T-helper 22 cell (primary cell): ENCODE measurements around the gene QSOX2.

Source experiments
- DNase-seq: peaks from one replicate; pipeline ENCODE4 v3.0.0-alpha.2; 2020; ENCODE audit warnings: low read depth

The QSOX2 gene

DNA sequence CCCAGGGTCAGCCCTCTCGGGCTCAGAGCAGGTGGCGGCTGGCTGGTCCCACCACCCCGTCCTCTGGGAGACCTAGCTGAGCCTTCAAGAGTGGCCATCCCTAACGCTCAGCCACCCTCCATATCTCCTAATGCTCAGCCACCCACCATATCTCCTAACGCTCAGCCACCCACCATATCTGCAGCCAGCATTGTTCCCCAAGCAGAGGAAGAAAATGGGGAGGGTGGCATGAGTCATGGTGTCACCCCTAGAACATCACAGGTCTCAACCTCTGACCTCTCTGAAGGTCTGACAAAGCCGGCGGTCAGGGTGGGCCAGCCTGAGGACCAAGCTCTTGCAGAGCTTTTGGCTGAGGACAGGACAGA lies 55.4 kb downstream of the QSOX2 start:
- DNase-seq, result no peak

GRCh38 chr9:136189394-136190236 lies 56.0 kb downstream of the QSOX2 start:
- DNase-seq, result no peak

DNA sequence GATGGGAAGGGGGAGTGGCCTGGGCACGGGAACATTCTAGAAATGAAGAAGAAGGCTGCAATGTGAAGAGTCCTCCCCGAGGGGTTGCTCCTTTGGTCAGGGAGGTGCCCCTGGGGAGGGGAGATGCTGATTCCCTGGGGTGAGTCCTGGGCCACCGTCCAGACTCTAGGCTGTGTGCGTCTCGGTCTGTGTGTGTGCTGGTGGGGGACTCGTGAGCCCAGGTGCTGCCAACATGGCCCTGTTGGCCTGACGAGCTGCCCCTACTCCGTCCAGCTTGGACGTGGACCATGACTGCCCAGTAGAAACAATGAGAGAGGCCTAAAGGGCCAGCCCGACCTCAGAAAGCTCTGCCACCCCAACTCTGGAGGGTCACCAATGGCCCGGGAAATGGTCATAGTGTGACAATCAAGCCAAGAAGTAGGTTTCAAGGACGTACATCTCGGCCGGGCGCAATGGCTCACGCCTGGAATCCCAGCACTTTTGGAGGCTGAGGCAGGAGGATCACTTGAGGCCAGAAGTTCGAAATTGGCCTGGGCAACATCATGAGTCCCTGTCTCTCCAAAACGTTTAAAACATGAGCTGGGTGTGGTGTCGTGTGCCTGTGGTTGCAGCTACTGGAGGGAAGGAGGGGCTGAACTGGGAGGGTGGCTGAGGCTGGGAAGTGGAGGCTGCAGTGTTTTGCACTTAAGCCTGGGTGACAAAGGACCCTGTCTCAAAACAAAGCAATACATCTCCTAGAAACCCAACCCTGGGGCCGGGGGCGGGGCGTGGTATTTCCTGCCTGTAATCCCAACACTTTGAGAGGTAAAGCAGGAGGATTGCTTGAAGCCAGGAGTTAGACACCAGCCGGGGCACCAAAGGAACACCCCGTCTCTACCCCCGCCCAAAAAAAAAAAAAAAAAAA lies 57.7 kb downstream of the QSOX2 start:
- no peak for DNase-seq

DNA sequence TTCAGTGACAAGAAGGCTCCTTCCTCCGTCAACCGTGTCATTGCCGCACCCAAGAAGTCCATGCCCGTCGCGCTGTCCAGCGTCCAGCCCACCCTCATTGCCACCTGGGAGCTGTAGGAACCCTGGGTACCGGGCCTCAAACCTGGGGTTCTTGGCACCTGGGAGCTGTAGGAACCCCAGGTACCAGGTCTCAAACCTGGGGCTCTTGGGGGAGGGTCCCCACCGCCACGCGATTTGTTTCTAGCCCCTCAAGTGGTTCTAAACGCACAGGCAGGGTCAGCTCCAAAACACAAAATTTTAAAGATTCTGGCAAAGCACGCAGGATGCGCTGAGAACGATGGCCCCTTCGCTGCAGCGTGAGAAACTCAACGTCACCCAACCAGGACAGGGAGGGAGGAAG lies 58.4 kb downstream of the QSOX2 start:
- no peak for DNase-seq

- no peak for DNase-seq
These were observed 59.2 kb downstream of the QSOX2 start for GRCh38 chr9:136186386-136186785.

DNA sequence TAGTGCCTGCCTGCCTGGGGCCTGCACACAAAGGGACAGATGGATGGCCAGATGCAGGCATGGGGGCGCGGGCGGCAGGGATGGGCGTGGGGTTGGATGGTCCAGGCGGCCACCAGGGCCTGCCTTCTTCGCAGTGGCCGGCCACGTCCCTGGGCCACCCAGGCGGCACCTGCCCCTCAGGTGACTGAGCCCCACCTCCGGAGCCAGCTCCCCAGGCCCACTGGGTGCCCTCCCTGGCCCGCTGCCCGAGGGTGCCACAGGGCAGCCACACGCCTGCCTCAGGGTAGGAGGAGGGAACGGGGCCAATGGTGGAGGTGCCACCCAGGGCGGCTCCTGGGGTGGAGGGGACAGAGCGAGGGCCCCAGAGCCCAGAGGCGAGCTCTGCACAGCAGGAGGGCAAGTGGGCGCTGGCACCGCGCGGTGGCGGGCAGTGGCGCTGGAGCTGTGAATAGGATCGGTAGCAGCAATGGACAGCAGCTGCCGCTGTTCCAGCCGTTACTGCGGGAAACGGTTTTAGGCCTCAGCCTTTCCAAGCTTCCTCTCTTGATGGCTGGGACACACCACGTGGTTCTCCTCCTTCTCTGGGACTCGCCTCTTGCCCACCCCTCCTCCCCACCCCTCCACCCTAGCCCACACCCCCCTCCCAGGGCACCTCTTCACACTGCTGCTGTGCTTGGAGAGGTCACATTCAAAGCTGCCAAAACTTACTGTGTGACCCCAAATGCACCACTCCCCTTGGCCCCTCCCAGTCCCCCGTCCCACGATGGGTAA lies 59.8 kb downstream of the QSOX2 start:
- DNase-seq, result no peak

DNA sequence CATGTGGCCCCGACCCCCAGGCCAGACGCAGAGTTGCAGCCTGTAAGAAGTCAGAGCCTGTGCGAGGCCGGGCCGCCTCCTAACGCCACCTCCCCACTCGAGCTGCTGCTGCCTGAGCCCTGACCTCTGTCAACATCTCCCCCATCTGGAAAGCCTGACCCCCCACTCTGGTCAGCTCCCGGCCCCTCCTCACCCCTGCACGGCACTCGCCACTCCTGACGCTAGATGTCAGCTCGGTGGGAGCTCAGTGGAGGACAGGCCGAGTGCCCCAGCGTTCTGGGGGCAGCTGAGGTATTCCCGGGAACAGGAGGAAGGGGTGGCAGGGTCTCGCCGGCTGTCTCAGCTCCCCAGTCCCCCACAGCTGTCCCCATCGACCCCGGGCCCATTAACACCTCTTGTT lies 60.5 kb downstream of the QSOX2 start:
- DNase-seq, result no peak

DNA sequence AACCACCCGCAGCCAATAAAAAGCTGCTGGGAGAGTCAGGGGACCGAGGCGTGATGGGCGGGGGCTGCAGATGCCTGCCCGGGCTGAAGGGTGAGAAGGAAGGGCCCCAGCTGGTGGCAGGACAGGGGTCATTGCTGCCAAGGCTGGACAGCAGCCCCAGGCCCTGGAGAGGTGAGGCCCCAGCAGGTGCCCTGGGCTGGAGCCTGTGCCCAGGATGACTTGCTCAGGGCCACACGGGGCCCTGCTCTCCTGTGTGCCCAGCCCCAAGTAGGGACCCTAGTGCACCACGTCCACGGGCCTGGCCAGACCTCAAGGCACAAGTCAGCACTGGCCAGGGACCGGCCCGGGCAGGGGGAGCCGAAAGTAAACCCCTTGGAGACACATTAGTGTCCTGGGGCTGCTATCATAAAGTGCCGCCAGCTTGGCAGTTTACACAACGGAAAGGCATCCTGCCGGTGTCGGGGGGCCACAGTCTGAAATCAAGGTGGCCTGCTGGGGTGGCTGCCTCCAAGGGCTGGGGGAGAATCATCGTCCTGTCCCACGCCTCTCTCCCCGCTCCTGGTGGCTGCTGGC lies 62.7 kb downstream of the QSOX2 start:
- DNase-seq, result no peak

GRCh38 chr9:136182420-136182787 lies 63.2 kb downstream of the QSOX2 start:
- no peak for DNase-seq

GRCh38 chr9:136181784-136182419 lies 63.7 kb downstream of the QSOX2 start:
- no peak for DNase-seq

DNA sequence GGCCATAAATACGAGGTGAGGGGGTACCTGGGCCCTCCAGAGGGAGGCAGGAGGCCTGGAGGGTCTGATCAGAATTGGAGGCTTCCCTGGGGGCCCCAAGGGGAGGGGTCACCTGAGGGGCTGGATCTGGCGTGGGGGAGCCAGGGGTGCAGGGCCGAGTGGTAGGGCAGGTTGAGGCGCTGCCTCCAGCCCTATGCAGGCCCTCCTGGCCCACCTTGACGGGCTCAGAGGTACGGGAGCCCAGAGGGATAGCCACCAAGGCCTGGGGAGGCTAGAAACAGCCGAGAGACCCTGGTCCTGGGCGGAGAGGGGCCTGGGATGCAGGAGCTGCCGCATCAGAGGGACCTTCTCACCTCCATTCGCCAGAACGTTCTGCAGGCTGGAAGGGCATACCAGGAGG lies 65.0 kb downstream of the QSOX2 start:
- DNase-seq, result no peak

- DNase-seq, result no peak
These were observed 65.9 kb downstream of the QSOX2 start for GRCh38 chr9:136179761-136180160.

DNA sequence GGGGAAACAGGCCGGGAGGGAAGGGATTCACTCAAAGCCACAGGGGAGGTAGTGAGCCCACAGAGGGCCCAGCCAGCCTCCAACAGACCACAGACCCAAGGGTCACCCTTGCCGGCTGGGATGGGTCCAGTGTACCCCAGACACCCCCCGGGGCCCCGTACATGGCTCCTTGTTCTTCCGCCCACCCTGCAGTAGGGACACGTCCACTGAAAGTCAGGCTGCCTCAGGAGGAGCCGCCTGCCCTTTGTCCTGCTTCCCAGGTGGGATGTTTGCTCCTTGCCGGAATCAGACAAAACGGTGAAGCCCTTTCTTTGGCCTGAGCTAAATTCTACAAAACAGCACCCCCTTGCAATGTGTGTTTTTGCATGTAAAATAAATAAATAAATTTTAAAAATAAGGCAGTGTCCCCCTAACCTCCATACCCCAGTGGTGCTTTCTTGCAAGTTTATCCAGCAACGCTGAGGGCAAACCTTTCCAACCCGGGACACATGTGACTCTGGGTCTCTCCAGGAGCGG lies 66.5 kb downstream of the QSOX2 start:
- no peak for DNase-seq

DNA sequence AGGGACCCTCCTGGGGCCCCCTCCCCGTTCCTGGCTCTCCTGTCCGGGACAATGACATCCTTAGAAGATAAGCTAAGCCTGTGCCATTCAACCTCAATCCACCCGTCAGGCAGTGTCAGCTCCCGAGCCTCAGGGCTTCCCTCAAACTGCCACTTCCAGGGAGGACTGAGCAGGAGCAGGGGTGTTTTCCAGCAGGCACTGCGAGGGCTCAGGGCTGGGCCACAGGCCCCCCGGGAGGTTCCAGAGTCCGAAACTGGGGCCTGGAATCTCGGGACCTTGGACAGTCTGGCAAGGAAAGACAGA lies 66.9 kb downstream of the QSOX2 start:
- no peak for DNase-seq

GRCh38 chr9:136178061-136178772 lies 67.4 kb downstream of the QSOX2 start:
- no peak for DNase-seq

DNA sequence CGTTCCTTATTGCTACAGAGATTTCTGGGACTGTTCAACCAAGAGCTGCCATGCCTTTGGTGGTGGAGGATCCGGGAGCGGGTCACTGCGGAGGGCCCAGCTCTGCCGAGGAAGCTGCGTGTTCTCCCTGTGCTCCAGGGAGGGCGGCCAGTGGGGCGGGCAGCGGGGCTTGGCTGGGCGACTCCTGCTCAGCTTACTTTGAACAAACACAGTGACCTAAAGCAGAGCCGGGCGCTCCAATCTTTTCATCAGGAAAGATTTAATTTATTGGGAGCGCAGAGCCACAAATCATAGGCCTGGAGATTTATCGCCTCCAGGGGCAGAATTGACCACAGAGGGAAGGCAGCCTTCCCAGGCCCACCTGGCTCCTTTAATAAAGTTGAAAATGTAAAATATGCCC lies 68.4 kb downstream of the QSOX2 start:
- no peak for DNase-seq

DNA sequence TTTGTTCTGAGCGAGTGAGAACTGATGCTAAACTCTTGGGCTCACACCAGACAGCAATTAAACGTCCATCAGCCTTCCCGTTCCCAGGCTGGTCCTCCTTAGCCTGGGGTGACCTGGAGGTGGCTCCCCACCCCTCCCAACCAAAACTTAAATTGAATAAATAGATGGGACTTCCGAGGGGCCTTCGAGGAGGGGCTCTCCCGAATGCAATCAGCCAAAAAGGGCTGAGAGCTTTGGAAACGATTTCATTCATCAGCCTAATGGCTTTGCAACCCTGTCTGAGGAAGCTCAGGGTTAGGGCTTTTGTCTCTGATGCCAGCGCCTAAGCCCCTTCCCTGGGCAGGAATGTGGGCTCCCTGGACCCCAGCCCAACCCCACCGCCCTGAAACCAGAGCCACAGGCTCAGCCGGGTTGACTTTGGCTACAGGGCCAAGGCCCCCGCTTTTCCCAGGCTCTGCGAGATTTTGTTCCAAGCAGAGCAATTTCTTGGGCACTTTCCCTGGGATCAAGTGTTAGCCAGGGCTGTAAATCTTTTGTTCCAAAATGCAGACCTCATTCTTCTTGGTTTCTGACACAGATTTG lies 69.9 kb downstream of the QSOX2 start:
- DNase-seq, result no peak

DNA sequence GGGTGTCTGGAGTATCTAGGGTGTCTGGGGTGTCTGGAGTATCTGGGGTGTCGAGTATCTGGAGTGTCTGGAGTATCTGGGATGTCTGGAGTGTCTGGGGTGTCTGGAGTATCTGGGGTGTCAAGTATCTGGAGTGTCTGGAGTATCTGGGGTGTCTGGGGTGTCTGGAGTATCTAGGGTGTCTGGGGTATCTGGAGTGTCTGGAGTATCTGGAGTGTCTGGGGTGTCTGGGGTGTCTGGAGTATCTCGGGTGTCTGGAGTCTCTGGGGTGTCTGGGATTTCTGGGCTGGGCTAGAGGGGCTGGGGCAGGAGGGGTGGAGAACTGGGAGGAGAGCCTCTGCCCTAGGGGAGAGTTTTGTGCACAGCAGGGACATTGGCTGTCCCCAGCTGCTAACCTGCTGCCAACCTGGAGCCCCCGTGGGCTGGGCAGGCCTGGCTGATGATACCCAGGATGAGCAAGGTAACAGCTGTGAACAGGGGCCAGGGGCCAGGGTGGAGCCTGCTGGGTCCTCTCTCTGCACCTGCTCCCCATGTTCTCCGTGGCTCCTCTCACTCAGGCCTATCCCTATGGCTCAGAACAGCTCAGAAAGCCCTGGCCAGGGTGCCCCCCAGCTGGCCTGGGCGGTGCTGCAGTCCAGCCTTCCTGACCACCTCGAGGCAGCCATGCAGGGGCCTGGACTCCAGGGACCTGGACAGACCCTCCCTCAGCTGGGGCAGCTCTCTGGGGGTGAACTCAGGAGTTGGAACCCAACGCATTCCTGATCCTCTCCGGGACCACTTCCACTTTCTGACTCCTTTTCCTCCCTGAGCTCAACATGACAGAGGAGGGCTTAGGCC lies 70.6 kb downstream of the QSOX2 start:
- no peak for DNase-seq

- DNase-seq, result no peak
These were observed 71.8 kb downstream of the QSOX2 start for GRCh38 chr9:136173648-136174290.
